ENCODE results near the gene DOCK2.

GRCh38 chr5:169791251-169791650 is 154.2 kb downstream of the DOCK2 start:
- TF ChIP-seq EZH2phosphoT487 (IDR thresholded peaks at IDR 0.05; ENCODE audit: borderline replicate concordance, low read depth) (no peak), POLR2AphosphoS5 (IDR thresholded peaks at IDR 0.05; ENCODE audit: low read depth, low read length) (no peak), TCF12 (IDR thresholded peaks at IDR 0.05) (no peak), GABPA (IDR thresholded peaks at IDR 0.05; ENCODE audit: low read depth) (no peak), USF2 (IDR thresholded peaks at IDR 0.05; ENCODE audit: borderline replicate concordance, low read depth, low read length) (no peak), EP300 (IDR thresholded peaks at IDR 0.05; ENCODE audit: borderline replicate concordance in 1 of 2, low read depth in 1 of 2, low read length in 1 of 2) (no peak), IRF3 (IDR thresholded peaks at IDR 0.05; ENCODE audit: low read depth, low read length) (no peak), REST (IDR thresholded peaks at IDR 0.05; ENCODE audit: low read depth, low read length) (no peak), USF1 (IDR thresholded peaks at IDR 0.05; ENCODE audit: borderline replicate concordance, low read depth) (no peak), CTCF (IDR thresholded peaks at IDR 0.05) (no peak), FOXJ3 (CRISPR knock-in tag; IDR thresholded peaks at IDR 0.05) (no peak), MAX (IDR thresholded peaks at IDR 0.05; ENCODE audit: low read depth) (no peak), NRF1 (IDR thresholded peaks at IDR 0.05; ENCODE audit: low read depth, low read length) (no peak), RFX5 (IDR thresholded peaks at IDR 0.05; ENCODE audit: low read length) (no peak)

All from SK-N-SH (cell line).